GM06990 (cell line): ENCODE results near the gene CLRN3.

Experiments used
- DNase-seq: peaks from one replicate; pipeline ENCODE4 v3.0.0-alpha.2; 2011; ENCODE audit not compliant: insufficient read length; ENCODE audit errors: extremely low read depth
- H3K27me3 ChIP-seq: replicated peaks from 2 replicates; pipeline ENCODE4 v1.6.0; 2011; ENCODE audit warnings: low read length; ENCODE audit not compliant: control insufficient read depth, insufficient read depth
- H3K36me3 ChIP-seq: 2 replicates; pipeline ENCODE4 v1.5.1; 2011; ENCODE audit warnings: low read length; ENCODE audit not compliant: control insufficient read depth, insufficient read depth
- H3K4me3 ChIP-seq: replicated peaks from 2 replicates; pipeline ENCODE4 v1.5.1; 2011; ENCODE audit warnings: low read depth, mild to moderate bottlenecking, control low read depth, low read length
- TF ChIP-seq, protein P1 (sequence below): IDR thresholded peaks from 2 replicates; pipeline ENCODE4 v1.5.1; 2011; ENCODE audit warnings: low read length, control low read depth, mild to moderate bottlenecking, inconsistent platforms; ENCODE audit not compliant: insufficient read depth, poor library complexity, severe bottlenecking

Gene CLRN3, protein sequence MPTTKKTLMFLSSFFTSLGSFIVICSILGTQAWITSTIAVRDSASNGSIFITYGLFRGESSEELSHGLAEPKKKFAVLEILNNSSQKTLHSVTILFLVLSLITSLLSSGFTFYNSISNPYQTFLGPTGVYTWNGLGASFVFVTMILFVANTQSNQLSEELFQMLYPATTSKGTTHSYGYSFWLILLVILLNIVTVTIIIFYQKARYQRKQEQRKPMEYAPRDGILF

DNA sequence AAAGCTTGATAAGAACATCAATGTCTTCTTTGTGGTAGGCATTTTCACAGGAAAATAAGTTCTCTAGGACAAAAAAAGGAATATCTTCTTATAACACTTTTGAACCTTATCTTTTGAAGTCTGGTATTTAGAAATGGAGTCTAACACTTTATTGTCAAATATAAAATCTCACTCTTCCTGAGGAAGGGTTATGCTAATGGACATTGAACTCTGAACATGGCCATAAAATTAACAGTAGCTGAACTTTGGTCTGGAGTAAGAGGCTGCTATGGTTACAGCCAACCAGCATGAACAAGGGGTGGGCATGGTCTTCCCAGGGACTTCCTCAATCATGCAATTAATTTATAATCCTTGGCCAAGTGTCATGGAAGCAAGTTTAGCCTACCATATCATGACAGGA is at the start of gene CLRN3:
CLRN3 (minus strand) TSS at position 199 of the 400 bp plus-strand sequence; CDS start at position 42, 157 bp downstream.
- no peak for DNase-seq
- TF ChIP-seq, protein P1, sequence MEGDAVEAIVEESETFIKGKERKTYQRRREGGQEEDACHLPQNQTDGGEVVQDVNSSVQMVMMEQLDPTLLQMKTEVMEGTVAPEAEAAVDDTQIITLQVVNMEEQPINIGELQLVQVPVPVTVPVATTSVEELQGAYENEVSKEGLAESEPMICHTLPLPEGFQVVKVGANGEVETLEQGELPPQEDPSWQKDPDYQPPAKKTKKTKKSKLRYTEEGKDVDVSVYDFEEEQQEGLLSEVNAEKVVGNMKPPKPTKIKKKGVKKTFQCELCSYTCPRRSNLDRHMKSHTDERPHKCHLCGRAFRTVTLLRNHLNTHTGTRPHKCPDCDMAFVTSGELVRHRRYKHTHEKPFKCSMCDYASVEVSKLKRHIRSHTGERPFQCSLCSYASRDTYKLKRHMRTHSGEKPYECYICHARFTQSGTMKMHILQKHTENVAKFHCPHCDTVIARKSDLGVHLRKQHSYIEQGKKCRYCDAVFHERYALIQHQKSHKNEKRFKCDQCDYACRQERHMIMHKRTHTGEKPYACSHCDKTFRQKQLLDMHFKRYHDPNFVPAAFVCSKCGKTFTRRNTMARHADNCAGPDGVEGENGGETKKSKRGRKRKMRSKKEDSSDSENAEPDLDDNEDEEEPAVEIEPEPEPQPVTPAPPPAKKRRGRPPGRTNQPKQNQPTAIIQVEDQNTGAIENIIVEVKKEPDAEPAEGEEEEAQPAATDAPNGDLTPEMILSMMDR: no peak
- Histone ChIP-seq H3K4me3 (no peak within 1 kb of the TSS), H3K27me3 (no peaks in the 10 kb centered on the region), H3K36me3 (no peaks in the 10 kb centered on the region)

DNA sequence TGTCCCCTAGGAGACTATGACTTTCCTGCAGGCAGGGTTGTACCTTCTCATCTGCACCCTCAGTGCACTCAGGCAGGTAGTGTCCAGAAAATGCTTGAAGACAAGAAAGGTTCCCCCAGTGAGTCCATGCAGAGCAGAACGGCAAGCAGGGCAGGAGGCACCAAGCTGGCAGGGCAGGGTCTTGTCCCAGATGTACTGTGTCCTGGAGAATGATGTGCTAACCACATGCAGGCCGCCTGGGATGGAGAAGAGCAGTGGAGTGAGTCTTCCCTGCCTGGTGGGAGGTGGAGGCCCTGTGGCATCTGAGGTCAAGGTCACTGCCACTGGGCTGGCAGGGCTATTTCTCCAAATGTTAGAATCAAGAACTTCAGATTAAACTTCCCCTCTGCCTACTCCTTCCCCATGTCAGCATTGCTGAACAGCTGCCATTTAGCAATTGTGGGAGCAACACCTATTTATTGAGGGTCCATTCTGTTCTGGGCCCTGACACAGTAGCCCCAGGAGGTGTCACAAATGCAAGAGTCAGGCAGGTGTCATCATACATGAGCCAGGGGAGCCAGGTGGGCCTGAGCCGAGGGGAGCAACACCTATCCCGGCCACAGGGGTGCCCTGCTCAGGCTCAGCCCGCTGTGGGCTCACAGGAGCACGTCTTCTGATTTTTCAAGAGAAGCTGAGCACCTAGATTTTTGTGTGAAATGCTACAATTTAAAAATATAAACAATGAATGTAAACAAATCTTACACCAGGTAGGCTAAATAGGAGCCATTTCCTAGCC is 48.3 kb upstream of the CLRN3 start:
- TF ChIP-seq, protein P1: no peak
- Histone ChIP-seq H3K4me3 (no peak overlapping the region), H3K27me3 (no peaks in the 10 kb centered on the region; the same call in 1 of the 2 replicates), H3K36me3 (no peaks in the 10 kb centered on the region)
- no peak for DNase-seq

DNA sequence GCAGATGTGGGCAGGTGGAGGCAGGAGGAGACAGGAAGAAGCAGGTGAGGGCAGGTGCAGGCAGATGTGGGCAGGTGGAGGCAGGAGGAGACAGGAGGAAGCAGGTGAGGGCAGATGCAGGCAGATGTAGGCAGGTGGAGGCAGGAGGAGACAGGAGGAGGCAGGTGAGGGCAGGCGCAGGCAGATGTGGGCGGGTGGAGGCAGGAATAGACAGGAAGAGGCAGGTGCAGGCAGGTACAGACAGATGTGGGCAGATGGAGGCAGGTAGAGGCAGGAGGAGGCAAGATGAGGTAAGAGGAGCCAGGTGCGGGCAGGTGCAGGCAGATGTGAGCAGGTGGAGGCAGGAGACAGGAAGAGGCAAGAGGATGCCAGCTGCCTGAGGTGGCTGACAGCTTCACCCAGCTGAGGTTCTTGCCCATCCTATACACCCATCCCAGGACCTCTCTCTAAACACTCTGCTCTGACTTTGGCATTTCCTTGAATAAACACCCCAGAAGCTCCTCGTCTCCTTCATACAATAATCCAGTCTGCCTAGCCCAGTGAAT is 47.1 kb upstream of the CLRN3 start:
- no peak for DNase-seq
- TF ChIP-seq, protein P1: no peak
- H3K27me3 ChIP-seq: no peaks in the 10 kb centered on the region; the same call in 1 of the 2 replicates
- H3K4me3 ChIP-seq: no peak overlapping the region
- no peaks in the 10 kb centered on the region for H3K36me3 ChIP-seq

DNA sequence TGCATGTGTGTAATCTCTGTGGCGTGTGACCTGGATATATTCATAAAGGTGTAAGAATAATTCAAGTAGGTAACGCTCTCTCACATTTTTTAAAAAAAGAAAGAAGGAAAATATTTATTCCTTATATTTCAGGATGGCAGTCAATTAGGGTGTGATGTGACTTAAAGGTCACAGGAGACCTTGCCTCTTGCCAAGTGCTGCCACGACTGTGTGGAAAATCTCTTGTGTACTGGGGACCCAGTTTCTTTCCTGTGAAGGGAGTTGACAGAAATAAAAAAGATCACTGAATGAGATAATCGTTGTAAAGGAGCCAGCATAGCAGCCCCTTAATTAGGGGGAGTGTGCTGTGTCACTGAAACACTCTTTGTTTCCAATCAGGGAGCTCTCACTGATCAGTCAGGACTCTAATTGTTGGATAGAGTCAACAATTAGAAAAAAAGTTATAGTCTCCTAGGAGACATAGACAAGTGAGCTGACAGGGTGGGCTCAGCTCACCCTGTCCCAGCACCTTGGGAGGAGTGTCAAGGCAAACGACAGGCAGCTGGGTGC is 45.2 kb upstream of the CLRN3 start:
- TF ChIP-seq, protein P1: no peak
- Histone ChIP-seq H3K27me3 (no peaks in the 10 kb centered on the region; the same call in 1 of the 2 replicates), H3K36me3 (no peaks in the 10 kb centered on the region), H3K4me3 (no peak overlapping the region)
- no peak for DNase-seq

DNA sequence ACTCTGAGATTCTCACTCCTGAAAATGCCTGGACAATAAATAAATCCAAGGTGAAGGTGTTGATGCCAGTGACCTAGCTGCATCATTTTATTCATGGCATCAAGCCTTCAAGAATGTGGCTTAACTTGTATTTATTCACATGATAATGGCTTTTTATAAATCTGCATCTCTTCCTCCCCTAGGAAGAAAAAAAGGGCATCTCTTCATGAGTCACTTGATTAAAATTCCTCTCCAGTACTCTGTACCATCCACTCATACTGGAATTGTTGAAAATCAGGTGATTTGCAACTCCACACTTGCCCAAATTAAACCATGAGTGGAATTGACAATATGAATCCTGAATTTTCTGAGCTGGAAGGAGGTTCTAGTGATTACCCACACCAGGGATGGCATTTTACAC is 44.3 kb upstream of the CLRN3 start:
- Histone ChIP-seq H3K4me3 (no peak overlapping the region), H3K27me3 (no peaks in the 10 kb centered on the region; the same call in 1 of the 2 replicates), H3K36me3 (no peaks in the 10 kb centered on the region)
- TF ChIP-seq, protein P1: no peak
- no peak for DNase-seq
